Esophagus squamous epithelium (tissue), 5 donors: ENCODE results near the gene MYO16. TPM values are rescaled to one million over a fixed set of nuclear protein-coding genes. Genes with fewer than 3 reads are reported as not detected.

ENCODE experiments used
- DNase-seq: peaks from one replicate; lab custom pipeline; 2025; lab: John Stamatoyannopoulos, UW
- H3K27ac ChIP-seq, 4 donors: fragments of 200-600 bp; sonication (generic); one replicate each; pipeline ENCODE4 v1.5.1; 2016 to 2019; ENCODE audit warnings: mild to moderate bottlenecking in 1 of 4
- H3K27me3 ChIP-seq, 4 donors: fragments of 200-600 bp; sonication (generic); 1 replicate in 3 of 4; 2 replicates in 1 of 4; pipeline versions ENCODE4 v1.5.1 to v1.6.0; 2017 to 2021; ENCODE audit warnings: antibody characterized with exemption in 1 of 4
- H3K36me3 ChIP-seq, 3 donors: fragments of 200-600 bp; sonication (generic); one replicate each; pipeline ENCODE4 v1.5.1; 2016 to 2019
- H3K4me1 ChIP-seq, 3 donors: fragments of 200-600 bp; sonication (generic); one replicate each; pipeline ENCODE4 v1.5.1; 2017 to 2019
- H3K4me3 ChIP-seq, 4 donors: fragments of 200-600 bp; sonication (generic); 1 replicate in 3 of 4; 2 replicates in 1 of 4; pipeline ENCODE4 v1.5.1; 2016 to 2019; ENCODE audit warnings: mild to moderate bottlenecking in 2 of 4, moderate library complexity in 1 of 4
- H3K9me3 ChIP-seq, 3 donors: fragments of 200-600 bp; sonication (generic); one replicate each; pipeline ENCODE4 v1.5.1; 2016 to 2019
- CTCF ChIP-seq, 6 experiments: fragments of 450-650 bp in 4 of 6; fragments of 200-600 bp in 2 of 6; sonication (generic) in 2 of 6; IDR thresholded peaks; one replicate each; pipeline ENCODE4 v1.5.1; 2016 to 2019; ENCODE audit warnings: antibody characterized with exemption in 6 of 6, mild to moderate bottlenecking in 4 of 6, moderate library complexity in 4 of 6
- POLR2A ChIP-seq, 4 donors: fragments of 450-650 bp; IDR thresholded peaks; one replicate each; pipeline ENCODE4 v1.6.1; 2017; ENCODE audit warnings: antibody characterized with exemption in 4 of 4, mild to moderate bottlenecking in 4 of 4, moderate library complexity in 3 of 4
- WGBS, 2 donors: methylation state at CpG; one replicate each; pipeline ENCODE4 v1.1.5; 2018; 5-methylcytosine and 5-hydroxymethylcytosine counted together
- intact Hi-C: fragments of 100-400 bp; cut with DNase I; formaldehyde crosslinking; loops from one replicate; pipeline ENCODE4 v1.15.0; 2022
- total RNA-seq, 4 donors: library from RNA; depleted of rRNA; stranded (reverse); fragments of >200 nt; gene quantifications; one replicate each; pipeline ENCODE4 v1.1.0, GENCODE V29; 2016
- donor health status: DM: yes; HTN: yes; CAD: no.

The MYO16 gene
- total RNA-seq, 4 donors from 2014 or later, result 0.09 to 2.1 TPM; not detected in 2

DNA sequence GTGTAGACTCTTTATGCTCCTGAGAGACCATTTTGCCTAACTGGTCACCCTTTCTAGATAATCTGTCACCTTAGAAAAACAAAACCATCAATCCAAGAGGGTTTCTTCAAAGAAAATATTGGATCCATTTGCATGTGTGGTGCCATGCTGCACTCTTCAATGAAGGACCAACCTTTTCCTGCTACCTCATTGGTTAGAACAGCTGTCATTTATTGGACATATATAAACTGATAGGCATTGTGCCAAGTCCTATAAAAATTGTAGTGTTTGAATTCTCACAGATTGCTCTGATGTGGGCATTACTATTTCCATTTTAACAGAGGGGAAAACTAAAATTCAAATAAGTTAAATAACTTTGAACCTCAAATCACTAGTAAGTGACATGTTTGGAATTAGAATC is 333.2 kb downstream of the MYO16 start:
- Histone ChIP-seq H3K27me3 (no peaks in the 10 kb centered on the region), H3K27ac (no peak overlapping the region), H3K9me3 (no peaks in the 10 kb centered on the region), H3K4me1 (peaks cover 2% of the 10 kb centered on the region in 3 donors), H3K36me3 (no peaks in the 10 kb centered on the region), H3K4me3 (no peak overlapping the region)
- no peak for DNase-seq
- intact Hi-C loops, result no loop called here
- no peak for TF ChIP-seq POLR2A (IDR thresholded peaks at IDR 0.05)
- TF ChIP-seq CTCF (IDR thresholded peaks at IDR 0.05), result no peak

- intact Hi-C loops, result no loop called here
- H3K27me3 ChIP-seq, result no peaks in the 10 kb centered on the region
These were observed 333.9 kb downstream of the MYO16 start for GRCh38 chr13:108963276-108963810.

GRCh38 chr13:108963846-108964600 is 334.6 kb downstream of the MYO16 start:
- 62 to 63% methylated on average over 10 of the region's 10 CpGs for WGBS, 2 donors
- TF ChIP-seq CTCF (IDR thresholded peaks at IDR 0.05), result no peak
- H3K36me3 ChIP-seq, result no peaks in the 10 kb centered on the region
- H3K9me3 ChIP-seq, result no peaks in the 10 kb centered on the region
- no peak overlapping the region for H3K27ac ChIP-seq
- H3K27me3 ChIP-seq, result no peaks in the 10 kb centered on the region
- H3K4me3 ChIP-seq, result no peak overlapping the region
- no peaks in the 10 kb centered on the region for H3K4me1 ChIP-seq
- intact Hi-C loops, result no loop called here
- no peak for DNase-seq

More at GRCh38 chr13:108963276-108963810, 333.9 kb downstream of the MYO16 start:
- TF ChIP-seq POLR2A (IDR thresholded peaks at IDR 0.05), result no peak
- TF ChIP-seq CTCF (IDR thresholded peaks at IDR 0.05), result no peak
- no peak overlapping the region for H3K27ac ChIP-seq
- 77 to 81% methylated on average over 3 of the region's 3 CpGs for WGBS, 2 donors
- no peak overlapping the region for H3K4me3 ChIP-seq
- H3K4me1 ChIP-seq, result no peaks in the 10 kb centered on the region
- H3K36me3 ChIP-seq, result no peaks in the 10 kb centered on the region
- DNase-seq, result no peak
- no peaks in the 10 kb centered on the region for H3K9me3 ChIP-seq

- H3K36me3 ChIP-seq, result no peaks in the 10 kb centered on the region
- no peak overlapping the region for H3K4me3 ChIP-seq
- H3K27me3 ChIP-seq, result no peaks in the 10 kb centered on the region
- intact Hi-C loops, result no loop called here
- WGBS, 2 donors, result 77 to 82% methylated on average over 7 of the region's 7 CpGs
- no peak for TF ChIP-seq POLR2A (IDR thresholded peaks at IDR 0.05)
- TF ChIP-seq CTCF (IDR thresholded peaks at IDR 0.05), result no peak
- DNase-seq, result no peak
- H3K4me1 ChIP-seq, result no peaks in the 10 kb centered on the region
- H3K27ac ChIP-seq, result no peak overlapping the region
- no peaks in the 10 kb centered on the region for H3K9me3 ChIP-seq
These were observed 335.2 kb downstream of the MYO16 start for GRCh38 chr13:108964606-108965005.

GRCh38 chr13:108967371-108967770 is 338.0 kb downstream of the MYO16 start:
- H3K36me3 ChIP-seq, result no peaks in the 10 kb centered on the region
- intact Hi-C loops, result no loop called here
- H3K27me3 ChIP-seq, result no peaks in the 10 kb centered on the region
- no peak for DNase-seq
- TF ChIP-seq CTCF (IDR thresholded peaks at IDR 0.05) (no peak), POLR2A (IDR thresholded peaks at IDR 0.05) (no peak)
- 82 to 85% methylated on average over 6 of the region's 6 CpGs for WGBS, 2 donors
- H3K9me3 ChIP-seq, result no peaks in the 10 kb centered on the region
- H3K4me3 ChIP-seq, result no peak overlapping the region
- no peaks in the 10 kb centered on the region for H3K4me1 ChIP-seq
- H3K27ac ChIP-seq, result no peak overlapping the region
